Measurements from ENCODE around the gene HEMGN. TPM values are rescaled to one million over a fixed set of nuclear protein-coding genes. Genes with fewer than 3 reads are reported as not detected.

The HEMGN gene
- total RNA-seq, 6 donors from 2014 or later: 0.26 to 3.0 (median 0.51) TPM

- no peaks in the 10 kb centered on the region for H3K9me3 ChIP-seq
- ATAC-seq (ENCODE audit: low FRiP score in 2 of 2) (no peak), DNase-seq (no peak)
- no peak overlapping the region for H3K27ac ChIP-seq
- WGBS, 2 donors: 79 to 91% methylated on average over 3 of the region's 3 CpGs
- H3K36me3 ChIP-seq: no peaks in the 10 kb centered on the region
- H3K4me3 ChIP-seq: no peak overlapping the region
- no peak for TF ChIP-seq POLR2AphosphoS5 (IDR thresholded peaks at IDR 0.05)
- TF ChIP-seq CTCF (IDR thresholded peaks at IDR 0.05): no peak
- no peak for TF ChIP-seq POLR2A (IDR thresholded peaks at IDR 0.05)
- TF ChIP-seq EP300 (IDR thresholded peaks at IDR 0.05): no peak
- H3K27me3 ChIP-seq: no peaks in the 10 kb centered on the region
- no peaks in the 10 kb centered on the region for H3K4me1 ChIP-seq
Observed at GRCh38 chr9:97944612-97945011, 6.6 kb upstream of the HEMGN start.

- Histone ChIP-seq H3K27me3 (no peaks in the 10 kb centered on the region), H3K9me3 (no peaks in the 10 kb centered on the region), H3K4me3 (no peak overlapping the region), H3K27ac (no peak overlapping the region), H3K4me1 (no peaks in the 10 kb centered on the region), H3K36me3 (no peaks in the 10 kb centered on the region)
- DNase-seq (no peak), ATAC-seq (ENCODE audit: low FRiP score in 2 of 2) (no peak)
- TF ChIP-seq CTCF (IDR thresholded peaks at IDR 0.05) (no peak), EP300 (IDR thresholded peaks at IDR 0.05) (no peak), POLR2AphosphoS5 (IDR thresholded peaks at IDR 0.05) (no peak), POLR2A (IDR thresholded peaks at IDR 0.05) (no peak)
Observed at GRCh38 chr9:97943308-97943855, 5.4 kb upstream of the HEMGN start.

GRCh38 chr9:97941323-97941722 lies 3.4 kb upstream of the HEMGN start:
- no peak for ATAC-seq (ENCODE audit: low FRiP score in 2 of 2)
- 75 to 88% methylated on average over 1 of the region's 1 CpG for WGBS, 2 donors

GRCh38 chr9:97940741-97941140 lies 2.8 kb upstream of the HEMGN start:
- TF ChIP-seq EP300 (IDR thresholded peaks at IDR 0.05) (no peak), CTCF (IDR thresholded peaks at IDR 0.05) (no peak), POLR2AphosphoS5 (IDR thresholded peaks at IDR 0.05) (no peak), POLR2A (IDR thresholded peaks at IDR 0.05) (no peak)
- DNase-seq (no peak), ATAC-seq (ENCODE audit: low FRiP score in 2 of 2) (no peak)
- Histone ChIP-seq H3K27me3 (no peaks in the 10 kb centered on the region), H3K9me3 (no peaks in the 10 kb centered on the region), H3K4me3 (no peak overlapping the region), H3K36me3 (no peaks in the 10 kb centered on the region), H3K27ac (no peak overlapping the region), H3K4me1 (no peaks in the 10 kb centered on the region)
- 87 to 92% methylated on average over 3 of the region's 3 CpGs for WGBS, 2 donors

More at GRCh38 chr9:97941323-97941722, 3.4 kb upstream of the HEMGN start:
- DNase-seq: no peak
- H3K9me3 ChIP-seq: no peaks in the 10 kb centered on the region
- H3K27ac ChIP-seq: no peak overlapping the region
- no peaks in the 10 kb centered on the region for H3K27me3 ChIP-seq
- H3K36me3 ChIP-seq: no peaks in the 10 kb centered on the region
- TF ChIP-seq POLR2AphosphoS5 (IDR thresholded peaks at IDR 0.05) (no peak), EP300 (IDR thresholded peaks at IDR 0.05) (no peak), POLR2A (IDR thresholded peaks at IDR 0.05) (no peak)
- no peaks in the 10 kb centered on the region for H3K4me1 ChIP-seq
- no peak overlapping the region for H3K4me3 ChIP-seq

GRCh38 chr9:97940233-97940632 lies 2.3 kb upstream of the HEMGN start:
- no peak for ATAC-seq (ENCODE audit: low FRiP score in 2 of 2)
- DNase-seq: no peak
- no peaks in the 10 kb centered on the region for H3K4me1 ChIP-seq
- no peaks in the 10 kb centered on the region for H3K36me3 ChIP-seq
- H3K9me3 ChIP-seq: no peaks in the 10 kb centered on the region
- TF ChIP-seq CTCF (IDR thresholded peaks at IDR 0.05) (no peak), POLR2A (IDR thresholded peaks at IDR 0.05) (no peak), POLR2AphosphoS5 (IDR thresholded peaks at IDR 0.05) (no peak), EP300 (IDR thresholded peaks at IDR 0.05) (no peak)
- no peaks in the 10 kb centered on the region for H3K27me3 ChIP-seq
- H3K4me3 ChIP-seq: no peak overlapping the region
- no peak overlapping the region for H3K27ac ChIP-seq

Measured in upper lobe of left lung (tissue), 6 donors.